ENCODE results near the gene PTPRN2. TPM values are rescaled to one million over a fixed set of nuclear protein-coding genes. Genes with fewer than 3 reads are reported as not detected.

PTPRN2 gene
- polyA plus RNA-seq, 1 donor: 1.7 TPM

GRCh38 chr7:157839226-157839625, 748.4 kb downstream of the PTPRN2 start:
- no peak for DNase-seq (ENCODE audit: low read depth)

GRCh38 chr7:157837561-157837960, 750.1 kb downstream of the PTPRN2 start:
- DNase-seq (ENCODE audit: low read depth): no peak

GRCh38 chr7:157837047-157837446, 750.6 kb downstream of the PTPRN2 start:
- DNase-seq (ENCODE audit: low read depth): no peak

GRCh38 chr7:157834501-157835163, 753.0 kb downstream of the PTPRN2 start:
- no peak for DNase-seq (ENCODE audit: low read depth)

GRCh38 chr7:157832866-157833607, 754.6 kb downstream of the PTPRN2 start:
- DNase-seq (ENCODE audit: low read depth): no peak

GRCh38 chr7:157832421-157832820, 755.2 kb downstream of the PTPRN2 start:
- DNase-seq (ENCODE audit: low read depth): no peak

- DNase-seq (ENCODE audit: low read depth): no peak
Observed at GRCh38 chr7:157832006-157832405, 755.6 kb downstream of the PTPRN2 start.

- no peak for DNase-seq (ENCODE audit: low read depth)
Observed at GRCh38 chr7:157831143-157831905, 756.3 kb downstream of the PTPRN2 start.

- DNase-seq (ENCODE audit: low read depth): no peak
Observed at GRCh38 chr7:157830331-157830730, 757.3 kb downstream of the PTPRN2 start.

- DNase-seq (ENCODE audit: low read depth): no peak
Observed at GRCh38 chr7:157829491-157829890, 758.1 kb downstream of the PTPRN2 start.

GRCh38 chr7:157828881-157829280, 758.7 kb downstream of the PTPRN2 start:
- no peak for DNase-seq (ENCODE audit: low read depth)

GRCh38 chr7:157828190-157828589, 759.4 kb downstream of the PTPRN2 start:
- no peak for DNase-seq (ENCODE audit: low read depth)

- no peak for DNase-seq (ENCODE audit: low read depth)
Observed at GRCh38 chr7:157827863-157828160, 759.8 kb downstream of the PTPRN2 start.

GRCh38 chr7:157827045-157827862, 760.4 kb downstream of the PTPRN2 start:
- no peak for DNase-seq (ENCODE audit: low read depth)

- DNase-seq (ENCODE audit: low read depth): no peak
Observed at GRCh38 chr7:157826566-157826965, 761.1 kb downstream of the PTPRN2 start.

GRCh38 chr7:157825325-157825724, 762.3 kb downstream of the PTPRN2 start:
- DNase-seq (ENCODE audit: low read depth): no peak

- DNase-seq (ENCODE audit: low read depth): no peak
Observed at GRCh38 chr7:157824819-157825121, 762.9 kb downstream of the PTPRN2 start.

- DNase-seq (ENCODE audit: low read depth): no peak
Observed at GRCh38 chr7:157824011-157824818, 763.4 kb downstream of the PTPRN2 start.

- DNase-seq (ENCODE audit: low read depth): no peak
Observed at GRCh38 chr7:157822688-157823031, 765.0 kb downstream of the PTPRN2 start.

- DNase-seq (ENCODE audit: low read depth): no peak
Observed at GRCh38 chr7:157821959-157822687, 765.5 kb downstream of the PTPRN2 start.

- no peak for DNase-seq (ENCODE audit: low read depth)
Observed at GRCh38 chr7:157820796-157821195, 766.8 kb downstream of the PTPRN2 start.
